ENCODE data around the gene YY1.
"Not testable (repeated sequence)": the region's sequence is repeated elsewhere in the genome, so short reads cannot be mapped to it uniquely, and the experiment has no call there.

YY1 gene

DNA sequence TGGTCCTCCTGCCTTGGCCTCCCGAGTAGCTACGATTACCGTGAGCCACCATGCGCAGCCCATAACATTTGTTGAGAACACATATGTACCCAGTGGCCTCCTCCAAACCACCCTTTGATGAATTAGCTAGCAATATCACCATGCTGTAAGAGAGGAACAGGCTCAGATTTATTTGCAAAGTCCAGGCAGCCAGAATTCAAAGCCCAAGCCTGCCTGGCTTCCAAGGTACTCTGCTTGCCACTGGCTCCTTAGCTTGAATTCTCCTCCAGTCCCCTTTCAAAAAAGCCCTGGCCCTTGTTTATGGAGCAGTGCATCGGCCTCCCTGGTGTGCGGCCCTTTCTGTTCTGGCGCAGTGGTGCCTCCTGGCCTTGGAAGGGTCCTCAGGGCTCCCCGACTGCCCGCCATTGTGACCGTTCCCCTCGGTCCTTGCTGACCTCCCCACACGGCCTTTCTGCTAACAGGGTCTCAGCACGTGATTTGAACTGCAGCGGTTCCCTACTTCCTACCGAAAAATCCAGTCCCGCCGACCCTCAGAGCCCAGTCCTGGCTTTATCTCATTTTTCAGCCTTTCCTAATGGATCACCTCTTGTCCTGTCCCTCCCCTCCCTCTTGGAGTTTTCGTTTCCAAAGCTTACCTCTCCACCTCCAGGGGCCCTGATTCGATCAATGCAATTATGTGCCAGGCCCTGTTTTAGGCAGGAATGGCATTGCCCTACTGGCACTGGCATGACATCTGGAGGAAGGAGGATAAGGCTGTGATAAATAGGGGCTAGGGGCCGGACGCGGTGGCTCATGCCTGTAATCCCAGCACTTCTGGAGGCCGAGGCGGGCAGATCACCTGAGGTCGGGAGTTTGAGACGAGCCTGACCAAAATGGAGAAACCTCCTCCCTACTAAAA, 45.3 kb downstream of the YY1 start:
- DNase-seq (ENCODE audit: low spot score), result no peak

DNA sequence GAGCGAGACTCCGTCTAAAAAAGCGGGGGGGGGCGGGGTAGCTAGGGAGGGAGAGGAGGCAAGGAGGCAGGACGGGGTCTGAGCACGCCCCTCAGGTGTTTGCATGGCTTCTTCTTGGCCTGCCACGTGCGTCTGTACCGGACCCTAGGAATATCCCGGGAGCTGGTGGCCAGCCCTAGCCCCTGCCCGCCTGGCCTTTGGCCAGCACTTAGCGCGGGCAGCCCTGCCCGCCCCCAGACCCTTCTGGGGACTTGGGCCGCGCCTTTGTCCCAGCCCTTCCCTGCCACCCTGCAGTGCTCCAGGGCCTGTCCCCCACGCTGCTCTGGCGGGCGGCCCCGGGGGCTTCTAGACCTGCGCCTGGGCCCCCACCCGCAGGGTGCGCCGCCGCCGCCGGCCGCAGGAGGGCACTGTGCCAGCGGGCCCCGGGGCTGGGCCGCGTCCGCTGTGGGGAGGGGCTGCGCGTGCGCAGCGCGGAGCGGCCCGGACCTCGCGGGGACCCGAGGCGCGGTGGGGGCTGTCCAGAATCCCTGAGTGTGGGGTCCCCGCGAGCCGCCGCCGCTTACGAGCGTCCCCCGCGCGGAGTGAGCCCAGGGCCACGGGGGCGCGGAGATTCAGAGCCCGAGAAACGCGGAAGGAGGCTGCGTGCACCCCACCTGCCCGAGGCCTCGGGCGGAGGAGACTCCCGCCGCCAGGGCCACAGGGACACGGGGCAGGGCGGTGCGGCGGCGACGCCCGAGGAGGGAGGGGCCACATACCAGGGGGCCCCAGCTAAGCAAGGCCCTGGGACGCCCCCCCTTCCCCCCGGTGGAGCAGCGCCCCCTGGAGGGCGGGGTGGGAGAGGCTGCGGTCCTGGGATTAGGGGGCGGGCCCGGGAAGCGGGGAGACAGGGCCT, 46.3 kb downstream of the YY1 start:
- peak; percentile 64 for DNase-seq (ENCODE audit: low spot score)

DNA sequence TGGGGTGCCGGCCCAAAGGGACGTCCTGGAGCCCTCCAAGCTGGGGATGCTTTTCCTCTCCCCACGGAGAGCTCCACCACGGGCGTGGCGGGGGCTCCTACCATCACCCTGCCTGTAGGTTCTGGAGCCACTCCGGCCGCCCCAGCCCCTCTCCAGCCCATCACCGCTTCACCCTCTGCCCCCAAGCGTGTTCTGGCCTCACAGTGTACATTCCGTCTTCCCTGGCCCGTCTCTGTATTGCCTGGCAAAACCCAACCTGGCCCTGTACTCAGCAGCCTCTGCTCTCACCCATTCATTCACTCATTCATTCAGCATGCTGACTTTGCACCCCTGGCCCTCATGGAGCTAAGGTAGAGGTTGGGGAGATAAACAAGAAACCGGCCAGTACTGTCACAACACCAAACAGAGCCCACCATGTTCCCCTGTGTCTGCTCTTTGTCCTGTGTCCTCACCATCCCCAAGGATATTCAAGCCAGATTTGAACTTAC, 47.0 kb downstream of the YY1 start:
- DNase-seq (ENCODE audit: low spot score), result no peak

DNA sequence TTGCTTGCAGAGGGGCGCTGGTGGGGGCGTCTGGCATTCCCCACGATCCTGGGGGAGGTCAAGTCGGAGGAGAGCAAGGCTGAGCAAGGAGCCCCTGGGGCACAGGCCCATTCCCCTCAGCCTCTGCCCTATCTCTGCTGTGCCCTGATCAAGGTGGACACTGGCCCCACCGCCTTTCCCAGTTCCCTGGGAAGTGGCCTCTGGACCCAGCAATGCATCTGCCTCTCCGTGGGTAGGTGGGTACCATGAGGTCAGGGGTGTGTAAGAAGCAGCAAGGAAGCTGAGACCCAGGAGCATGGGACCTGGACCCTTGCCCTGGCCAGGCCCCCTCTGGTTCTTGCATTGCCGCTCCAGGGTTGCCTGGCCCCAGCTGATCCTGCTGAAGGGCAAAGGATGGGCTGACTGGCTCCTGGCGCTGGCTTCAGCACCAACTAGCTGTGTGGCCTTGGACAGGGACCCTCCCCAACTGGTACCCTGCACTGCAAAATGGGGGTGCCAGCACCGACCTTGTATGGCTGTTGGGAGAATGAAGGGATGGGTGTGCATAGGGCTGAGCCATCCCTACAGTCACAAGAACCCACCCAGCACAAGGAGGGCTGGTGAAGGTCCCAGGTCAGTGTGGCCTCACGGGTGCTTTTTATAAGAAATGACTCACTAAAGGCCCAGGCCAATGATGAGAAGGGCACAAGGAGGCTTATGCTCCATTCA, 47.7 kb downstream of the YY1 start:
- no peak for DNase-seq (ENCODE audit: low spot score)

DNA sequence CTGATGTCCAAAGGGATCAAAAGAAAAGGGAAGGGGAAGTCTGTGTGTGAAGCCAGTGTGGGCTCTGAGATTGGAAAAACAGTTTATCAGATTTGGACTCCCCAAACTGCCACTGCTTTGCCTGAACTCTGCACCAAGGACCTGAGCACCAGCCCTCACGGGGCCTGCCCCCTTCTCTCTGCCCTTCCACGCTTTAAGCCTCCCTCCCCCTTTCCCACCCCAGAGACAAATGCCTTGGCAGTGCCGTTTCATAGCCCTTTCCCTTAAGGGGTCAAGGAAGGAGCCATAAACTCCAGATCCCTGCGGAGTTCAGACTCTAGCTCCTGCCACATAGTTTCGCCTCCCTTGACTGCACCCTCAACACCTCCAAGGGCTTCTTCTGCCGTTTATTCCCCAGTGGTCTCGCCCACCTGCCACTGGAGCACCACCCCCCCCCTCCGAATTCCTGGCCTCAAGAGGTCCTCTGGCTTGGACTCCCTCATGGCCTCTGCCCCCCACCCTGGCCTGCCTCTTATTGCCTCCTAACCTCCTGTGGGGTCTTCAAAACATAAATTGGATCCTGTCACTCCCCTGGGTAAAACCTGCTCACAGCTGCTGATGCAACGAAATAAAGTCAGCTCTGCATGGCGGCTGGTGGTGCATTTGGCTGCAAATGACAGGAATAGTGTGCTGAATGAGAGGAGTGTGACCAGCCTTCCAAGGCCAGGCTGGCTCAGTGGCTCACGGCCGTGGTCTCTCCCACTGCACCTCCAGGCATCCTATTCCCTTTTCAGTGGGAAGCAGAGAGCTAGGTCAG, 48.5 kb downstream of the YY1 start:
- no peak for DNase-seq (ENCODE audit: low spot score)

DNA sequence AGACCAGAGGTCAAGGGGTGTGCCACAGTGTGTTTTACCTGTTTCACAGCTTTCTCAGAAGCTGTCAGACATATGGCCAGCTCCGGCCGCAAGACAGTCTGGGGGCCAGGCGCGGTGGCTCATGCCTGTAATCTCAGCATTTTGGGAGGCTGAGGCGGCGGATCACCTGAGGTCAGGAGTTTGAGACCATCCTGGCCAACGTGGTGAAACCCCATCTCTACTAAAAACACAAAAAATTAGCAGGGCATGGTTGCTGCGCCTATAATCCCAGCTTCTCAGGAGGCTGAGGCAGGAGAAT, 49.0 kb downstream of the YY1 start:
- DNase-seq (ENCODE audit: low spot score), result not testable (repeated sequence)

DNA sequence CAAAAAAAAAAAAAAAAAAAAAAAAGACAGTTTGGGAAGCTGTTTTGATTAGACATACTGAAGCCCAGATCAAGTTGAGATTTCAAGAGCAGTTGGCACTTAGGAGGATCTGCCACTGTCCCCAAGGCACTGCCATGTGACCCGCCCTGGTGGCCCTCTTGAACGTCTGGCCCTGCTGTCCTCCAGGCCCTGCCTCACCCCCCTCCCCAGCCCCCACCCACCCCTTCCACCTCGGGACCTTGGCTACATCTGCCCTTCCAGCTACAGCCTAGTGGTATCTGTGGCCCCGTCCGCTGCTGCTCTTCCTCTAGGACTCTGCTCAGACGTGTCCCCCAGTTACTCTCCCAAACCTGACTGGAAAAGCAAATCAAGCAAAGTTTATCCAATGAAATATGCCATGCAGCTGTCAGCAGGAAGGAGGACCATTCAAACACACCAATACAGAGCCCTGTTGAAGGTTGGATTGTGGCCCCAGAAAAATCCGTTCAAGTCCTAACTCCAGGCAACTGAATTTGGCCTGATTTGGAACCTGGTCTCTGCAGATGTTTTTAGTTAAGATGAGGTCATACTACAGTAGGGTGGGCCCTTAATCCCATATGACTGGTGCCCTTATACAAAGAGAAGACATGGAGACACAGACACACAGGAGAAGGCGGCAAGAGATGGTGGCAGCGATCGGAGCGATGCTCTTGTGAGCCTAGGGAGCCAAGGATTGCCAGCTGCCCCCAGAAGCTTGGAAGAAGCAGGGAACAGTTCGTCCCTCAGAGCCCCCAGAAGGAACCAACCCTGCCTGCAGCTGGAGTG, 49.6 kb downstream of the YY1 start:
- DNase-seq (ENCODE audit: low spot score), result no peak

DNA sequence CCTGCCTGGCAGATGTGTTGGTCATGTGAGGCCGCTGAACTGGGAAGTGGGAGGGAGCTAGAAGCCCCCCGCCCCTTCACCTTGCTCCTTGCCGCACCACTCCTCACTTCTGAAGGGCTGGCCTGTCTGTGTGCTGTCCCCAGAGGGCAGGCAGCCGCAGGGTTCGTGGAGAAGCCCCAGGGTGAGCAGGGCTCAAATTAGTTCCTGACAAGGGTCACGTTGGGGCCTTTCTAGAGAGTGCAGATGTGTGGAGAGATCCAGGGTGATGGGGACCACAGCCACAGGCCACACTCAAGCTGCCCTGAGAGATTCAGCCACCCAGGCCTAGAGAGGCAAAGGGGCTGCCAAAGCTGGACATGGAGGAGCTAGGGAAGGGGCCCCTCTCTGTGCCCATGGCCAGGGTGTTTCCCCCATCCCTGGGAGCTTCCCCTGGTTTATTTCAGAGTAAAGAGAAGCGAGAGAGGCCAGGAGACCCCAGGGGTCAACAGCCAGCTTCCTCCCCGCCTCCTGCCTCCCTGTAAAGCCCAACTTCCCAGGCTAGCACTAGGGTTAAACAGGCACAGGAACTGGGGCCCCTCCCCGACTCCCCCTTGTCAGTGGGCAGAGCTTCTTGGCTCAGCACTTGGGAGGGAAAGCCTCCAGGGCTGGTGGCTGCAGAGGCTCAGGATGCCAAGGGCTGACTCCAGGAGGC, 51.1 kb downstream of the YY1 start:
- DNase-seq (ENCODE audit: low spot score), result no peak

DNA sequence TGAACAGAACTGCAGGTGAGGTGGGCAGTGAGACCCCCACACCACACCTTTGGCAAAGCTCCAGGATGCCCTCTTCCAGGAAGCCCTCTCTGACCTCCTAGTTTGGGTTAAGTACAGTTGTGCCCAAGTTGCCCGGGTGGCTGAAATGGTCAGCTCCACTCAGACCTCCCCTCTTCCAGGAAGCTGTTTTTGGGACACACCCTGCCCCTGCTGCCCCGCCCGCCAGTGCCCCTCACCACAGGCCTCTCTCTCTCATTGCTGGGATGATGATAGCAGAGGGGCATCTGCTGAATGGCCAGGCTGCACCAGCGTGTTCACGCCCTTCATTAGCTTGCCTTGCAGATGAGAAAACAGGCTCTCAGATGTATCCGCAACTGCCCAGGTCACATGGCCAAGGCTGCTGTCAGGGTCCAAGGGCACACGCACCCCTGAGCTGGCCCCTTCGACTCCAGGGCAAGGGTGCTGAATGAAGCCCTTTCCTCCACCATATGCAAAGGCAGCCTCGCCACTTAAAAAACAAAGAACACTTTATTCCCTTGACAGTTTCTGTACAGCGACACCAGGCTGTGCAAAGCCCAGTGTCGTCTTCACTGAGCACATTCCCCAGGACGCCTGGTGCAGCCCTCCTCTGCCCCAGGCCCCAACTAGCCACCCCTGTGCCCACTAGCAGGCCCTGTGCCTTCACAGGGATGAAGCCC, 51.8 kb downstream of the YY1 start:
- DNase-seq (ENCODE audit: low spot score), result no peak

DNA sequence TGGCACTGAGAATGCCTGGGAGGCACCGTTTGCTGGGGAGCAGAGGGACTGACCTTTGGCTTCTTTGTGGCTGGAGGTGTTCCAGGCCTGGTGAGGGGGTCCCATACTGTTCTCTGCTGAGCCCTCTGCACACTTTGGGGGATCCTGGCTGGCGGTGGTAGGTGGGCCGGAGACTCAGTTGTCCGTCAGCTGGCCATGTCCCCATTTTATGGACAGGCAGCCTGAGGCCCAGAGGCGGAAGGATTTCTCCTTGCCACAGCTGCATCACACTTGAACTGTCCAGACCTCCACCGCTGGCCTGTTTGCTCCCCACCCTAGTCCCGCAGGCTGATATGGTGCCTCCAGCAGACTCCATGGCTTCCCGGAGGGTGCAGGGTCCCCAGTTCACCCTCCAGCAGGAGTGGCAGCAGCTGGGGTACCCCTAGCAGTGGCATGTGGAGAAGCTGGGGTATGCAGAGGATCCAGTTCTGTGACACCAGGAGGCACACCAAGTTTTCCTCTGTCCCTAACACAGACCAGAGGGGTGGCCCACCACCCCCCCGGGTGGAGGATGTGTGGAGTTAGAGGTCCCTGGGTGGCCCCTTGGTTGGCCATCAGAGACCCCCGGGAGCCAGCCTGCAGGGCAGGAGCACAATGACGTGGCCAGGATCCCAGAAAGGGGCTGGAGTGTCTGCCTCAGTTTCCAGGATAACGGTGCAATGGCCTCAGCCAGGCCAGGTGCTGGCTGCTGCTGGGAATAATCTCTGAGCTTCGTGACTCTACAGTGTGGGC, 52.5 kb downstream of the YY1 start:
- no peak for DNase-seq (ENCODE audit: low spot score)

DNA sequence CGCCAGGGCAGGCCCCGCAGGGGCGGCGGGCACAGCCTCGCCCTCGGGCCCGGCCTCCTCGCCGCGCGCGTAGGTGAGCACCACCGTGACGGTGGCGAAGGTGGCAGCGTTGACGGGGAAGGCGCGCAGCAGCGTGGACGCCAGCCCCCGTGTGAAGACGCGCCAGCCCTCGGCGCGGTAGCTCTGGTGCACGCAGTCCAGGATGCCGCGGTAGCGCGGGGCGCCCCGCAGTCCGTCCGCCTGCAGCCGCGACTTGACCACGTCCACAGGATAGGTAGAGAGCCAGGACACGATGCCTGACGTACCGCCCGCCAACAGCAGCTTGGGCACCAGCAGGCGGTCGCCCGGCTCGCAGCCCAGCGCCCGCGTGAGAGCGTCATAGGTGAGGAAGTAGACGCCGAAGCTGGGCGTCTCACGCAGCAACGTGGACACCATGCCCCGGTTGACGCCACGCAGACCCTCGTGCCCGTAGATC, 53.4 kb downstream of the YY1 start:
- no peak for DNase-seq (ENCODE audit: low spot score)

DNA sequence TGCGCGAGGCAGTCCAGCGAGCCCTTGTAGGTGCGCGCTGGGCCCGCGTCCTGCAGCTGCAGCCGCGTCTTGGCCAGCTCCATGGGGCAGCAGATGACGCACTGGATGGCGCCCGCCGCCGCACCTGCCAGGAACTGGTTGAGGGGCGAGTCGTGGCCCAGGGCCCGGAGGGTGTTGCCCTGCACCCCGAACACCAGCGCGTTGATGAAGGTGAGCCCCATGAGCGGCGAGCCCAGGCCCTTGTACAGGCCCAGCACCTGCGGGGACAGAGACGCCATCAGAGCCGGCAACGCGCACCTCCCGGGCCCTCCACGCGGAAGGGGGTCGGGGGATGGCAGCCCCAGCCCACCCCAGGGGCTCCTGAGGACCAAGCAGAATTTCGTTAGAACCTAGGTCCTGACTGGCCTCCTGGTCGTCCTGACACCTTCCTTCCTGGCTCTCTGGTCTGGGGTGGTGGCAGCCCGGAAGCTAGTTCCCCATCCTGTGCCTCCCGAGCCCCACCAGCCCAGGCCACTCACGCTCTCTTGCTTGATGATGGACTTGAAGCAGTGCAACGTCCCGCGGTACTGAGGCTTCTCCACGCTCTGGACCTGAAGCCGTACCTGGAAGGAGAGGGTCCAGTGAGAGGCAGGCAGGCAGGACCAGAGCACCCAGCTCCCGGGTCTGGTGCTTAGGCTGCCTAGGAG, 54.0 kb downstream of the YY1 start:
- DNase-seq (ENCODE audit: low spot score), result no peak

DNA sequence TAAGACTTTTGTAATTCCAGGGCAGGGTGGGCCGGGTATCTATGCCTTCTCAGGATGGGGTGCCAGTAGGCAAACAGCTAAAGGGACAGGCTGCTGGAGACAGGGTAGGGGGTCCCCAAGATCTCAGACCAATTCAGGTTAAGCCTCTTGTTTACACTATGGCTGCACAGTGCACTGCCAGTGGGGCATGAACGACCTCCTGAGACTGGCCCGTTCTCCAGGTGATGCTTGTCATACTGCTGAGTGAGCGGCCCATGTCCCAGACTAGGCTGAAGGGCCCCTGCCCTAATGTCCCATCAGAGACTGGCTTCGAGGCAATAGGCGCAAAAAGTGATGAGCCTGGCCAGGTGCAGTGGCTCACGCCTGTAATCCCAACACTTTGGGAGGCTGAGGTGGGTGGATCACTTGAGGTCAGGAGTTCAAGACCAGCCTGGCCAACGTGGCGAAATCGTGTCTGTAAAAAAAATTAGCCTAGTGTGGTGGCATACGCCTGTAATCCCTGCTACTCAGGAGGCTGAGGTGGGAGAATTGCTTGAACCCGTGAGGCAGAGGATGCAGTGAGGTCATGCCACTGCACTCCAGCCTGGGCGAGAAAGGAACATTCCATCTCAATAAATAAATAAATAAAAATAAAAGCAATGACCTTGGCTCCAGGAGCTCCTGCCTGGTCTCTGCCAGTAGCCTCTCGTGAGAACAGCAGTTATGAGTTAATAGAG, 54.7 kb downstream of the YY1 start:
- DNase-seq (ENCODE audit: low spot score), result no peak

DNA sequence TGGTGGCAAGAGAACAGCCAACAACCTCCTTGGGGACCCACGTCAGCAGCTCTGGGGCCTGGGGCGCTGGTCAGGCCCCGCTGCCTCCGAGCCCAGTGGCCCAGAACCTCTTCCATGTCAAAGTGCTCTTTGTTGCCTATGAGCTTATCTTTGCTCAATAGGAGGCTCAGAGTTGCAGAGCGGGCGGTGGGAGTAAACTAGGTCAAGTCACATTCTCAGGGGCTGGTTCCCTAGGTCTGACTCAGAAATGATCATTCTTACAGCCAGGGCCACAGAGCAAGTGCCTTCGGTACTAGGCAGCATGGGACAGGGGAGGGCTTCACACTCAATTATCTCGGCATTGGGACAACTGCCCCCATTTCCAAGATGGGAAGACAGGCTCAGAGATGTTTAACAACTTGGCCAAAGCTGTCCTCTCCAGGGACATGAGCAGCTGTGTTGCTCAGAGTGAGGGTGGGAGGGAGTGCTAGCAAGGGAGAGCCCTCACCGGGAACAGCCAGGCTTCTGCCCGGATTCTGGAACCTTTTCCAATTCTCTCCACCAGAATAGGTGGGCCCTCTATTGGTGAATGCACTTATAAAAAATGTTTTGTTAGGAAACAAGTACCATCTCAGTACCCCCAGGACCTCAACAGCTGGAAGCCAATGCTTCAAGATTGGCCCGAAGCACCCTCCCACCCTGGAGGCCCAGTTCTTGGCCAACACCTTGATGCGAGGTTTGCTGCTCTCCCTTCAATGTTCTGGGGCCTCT, 55.4 kb downstream of the YY1 start:
- no peak for DNase-seq (ENCODE audit: low spot score)

DNA sequence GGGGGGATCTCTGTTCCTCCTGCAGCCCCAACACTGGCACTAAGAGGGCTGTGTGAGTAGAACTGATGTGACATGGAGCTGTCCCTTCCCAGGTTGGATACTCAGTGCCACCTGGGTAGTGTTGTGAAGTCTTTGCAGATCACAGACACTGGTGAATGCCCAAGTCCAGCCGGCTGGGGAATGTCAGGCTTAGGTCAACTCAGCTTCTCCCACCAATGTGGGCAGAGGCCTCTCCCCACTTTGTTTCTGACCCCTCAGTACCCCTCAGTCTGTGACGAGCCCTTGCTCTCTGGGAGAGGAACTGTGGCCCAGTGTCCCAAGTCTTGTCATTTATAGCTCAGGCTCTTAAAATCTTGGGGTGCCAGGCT, 56.0 kb downstream of the YY1 start:
- DNase-seq (ENCODE audit: low spot score), result no peak

DNA sequence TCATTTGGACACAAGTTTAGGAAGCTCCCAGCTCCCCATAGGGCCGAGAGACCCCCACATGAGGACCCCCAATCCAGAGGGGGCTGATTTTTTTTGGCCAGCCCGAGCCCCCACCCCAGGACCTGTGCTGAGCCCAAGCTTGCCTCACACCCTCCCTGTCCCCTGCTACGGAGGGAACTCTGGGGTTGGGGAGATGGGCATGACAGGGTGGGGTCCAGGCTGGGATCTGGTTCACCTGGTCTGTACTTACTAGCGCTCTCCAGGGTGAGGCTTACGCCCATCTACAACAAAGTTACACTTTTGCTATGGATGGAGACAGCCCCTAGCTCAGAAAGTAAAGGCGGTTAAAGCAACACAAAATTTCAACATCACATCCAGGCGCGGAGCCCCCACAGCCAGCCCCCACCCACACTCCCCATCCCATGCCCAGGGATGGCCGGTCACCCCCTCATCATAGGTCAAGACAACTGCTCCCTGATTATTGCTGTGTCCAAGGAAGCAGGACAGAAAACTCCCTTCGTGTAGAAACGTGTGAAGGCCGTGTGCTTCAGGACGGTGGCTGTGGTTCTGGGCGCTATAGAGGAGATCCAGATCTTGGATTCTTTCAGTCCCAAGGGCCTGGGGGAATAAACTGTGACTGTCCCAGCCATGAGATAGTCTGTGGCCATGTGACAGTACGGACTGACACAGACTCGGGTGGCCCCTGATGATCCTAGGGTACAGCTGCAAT, 56.6 kb downstream of the YY1 start:
- no peak for DNase-seq (ENCODE audit: low spot score)
